GM12878 (cell line): ENCODE measurements around the gene STX12. TPM values are rescaled to one million over a fixed set of nuclear protein-coding genes. Genes with fewer than 3 reads are reported as not detected.

Source experiments
- CBX3 ChIP-seq: fragments of 200-600 bp; sonication (generic); IDR thresholded peaks from 2 replicates; pipeline ENCODE4 v1.6.1; 2016; ENCODE audit warnings: low read depth, borderline replicate concordance
- ELK1 ChIP-seq: IDR thresholded peaks from 2 replicates; pipeline ENCODE4 v1.6.1; 2012; ENCODE audit warnings: low read depth, low read length, improper control_type of control experiment
- MTA2 ChIP-seq: fragments of 450-650 bp; IDR thresholded peaks from 2 replicates; pipeline ENCODE4 v1.6.1; 2016; ENCODE audit warnings: low read depth, mild to moderate bottlenecking, moderate library complexity
- NBN ChIP-seq: fragments of 450-650 bp; IDR thresholded peaks from 2 replicates; pipeline ENCODE4 v1.6.1; 2016
- SPI1 ChIP-seq: IDR thresholded peaks from 2 replicates; pipeline ENCODE4 v1.6.1; 2011; ENCODE audit warnings: low read depth, mild to moderate bottlenecking, low read length, moderate library complexity, borderline replicate concordance; ENCODE audit not compliant: insufficient read depth
- ZNF384 ChIP-seq: IDR thresholded peaks from 2 replicates; pipeline ENCODE4 v1.6.1; 2012; ENCODE audit warnings: low read depth, mild to moderate bottlenecking, low read length, improper control_type of control experiment, borderline replicate concordance
- polyA plus RNA-seq, 11 experiments: library from polyadenylated mRNA; depleted of rRNA in 4 of 11; unstranded in 6 of 11; stranded (reverse) in 5 of 11; fragments of >200 nt; fragmentation: Nextera tagmentation in 4 of 11; fragmentation: Illumina TruSeq in 1 of 11; extraction: Ambion mirVana in 4 of 11; extraction: Trizol in 1 of 11; gene quantifications; 1 replicate in 1 of 11; 2 replicates in 10 of 11; pipeline versions ENCODE4 v1.2.1 to v1.2.3, GENCODE V29; 2011 to 2016; ENCODE audit warnings: inconsistent platforms in 2 of 11, missing spikeins in 2 of 11, low read depth in 1 of 11
- total RNA-seq, 4 experiments: library from RNA; depleted of rRNA in 3 of 4; stranded (reverse); fragments of >200 nt in 3 of 4; fragmentation: Illumina TruSeq in 1 of 4; extraction: Trizol in 1 of 4; gene quantifications; 2 replicates each; pipeline versions ENCODE4 v1.2.1 to v1.2.3, GENCODE V29; 2013 to 2021
- TF ChIP-seq, protein P1 (sequence below): fragments of 150-350 bp; IDR thresholded peaks from 2 replicates; pipeline ENCODE4 v1.6.1; 2016; ENCODE audit warnings: low read depth, low read length
- TF ChIP-seq, protein P2 (sequence below): IDR thresholded peaks from 2 replicates; pipeline ENCODE4 v1.6.1; 2011; ENCODE audit warnings: borderline replicate concordance, low read depth, mild to moderate bottlenecking, moderate library complexity, low read length; ENCODE audit not compliant: insufficient read depth, poor library complexity, severe bottlenecking

The STX12 gene
- total and polyA plus RNA-seq, 10 of the 15 experiments (the other 5 are each of a cell fraction or from before 2014, with no cell fraction given) = 20.2 to 35.0 (median 28.1) TPM

DNA sequence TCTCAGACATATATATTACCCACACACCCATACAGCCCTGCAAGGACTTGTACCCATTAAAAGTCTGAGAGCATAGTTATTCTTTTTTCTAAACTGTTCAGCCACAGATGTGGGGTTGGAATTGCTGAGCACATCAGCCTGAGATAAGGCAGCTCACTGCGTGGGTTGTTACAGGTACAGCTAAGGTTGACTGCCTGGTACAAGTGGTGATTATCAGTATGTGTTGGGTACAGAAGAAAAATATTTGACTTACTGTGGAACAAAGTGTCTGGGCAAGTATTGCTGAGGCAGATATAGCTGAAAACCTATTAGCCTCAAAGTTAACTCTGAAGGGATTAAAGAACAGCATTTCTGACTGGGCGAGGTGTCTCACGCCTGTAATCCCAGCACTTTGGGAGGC lies 5.0 kb downstream of the STX12 start (continued):
- TF ChIP-seq, protein P1, sequence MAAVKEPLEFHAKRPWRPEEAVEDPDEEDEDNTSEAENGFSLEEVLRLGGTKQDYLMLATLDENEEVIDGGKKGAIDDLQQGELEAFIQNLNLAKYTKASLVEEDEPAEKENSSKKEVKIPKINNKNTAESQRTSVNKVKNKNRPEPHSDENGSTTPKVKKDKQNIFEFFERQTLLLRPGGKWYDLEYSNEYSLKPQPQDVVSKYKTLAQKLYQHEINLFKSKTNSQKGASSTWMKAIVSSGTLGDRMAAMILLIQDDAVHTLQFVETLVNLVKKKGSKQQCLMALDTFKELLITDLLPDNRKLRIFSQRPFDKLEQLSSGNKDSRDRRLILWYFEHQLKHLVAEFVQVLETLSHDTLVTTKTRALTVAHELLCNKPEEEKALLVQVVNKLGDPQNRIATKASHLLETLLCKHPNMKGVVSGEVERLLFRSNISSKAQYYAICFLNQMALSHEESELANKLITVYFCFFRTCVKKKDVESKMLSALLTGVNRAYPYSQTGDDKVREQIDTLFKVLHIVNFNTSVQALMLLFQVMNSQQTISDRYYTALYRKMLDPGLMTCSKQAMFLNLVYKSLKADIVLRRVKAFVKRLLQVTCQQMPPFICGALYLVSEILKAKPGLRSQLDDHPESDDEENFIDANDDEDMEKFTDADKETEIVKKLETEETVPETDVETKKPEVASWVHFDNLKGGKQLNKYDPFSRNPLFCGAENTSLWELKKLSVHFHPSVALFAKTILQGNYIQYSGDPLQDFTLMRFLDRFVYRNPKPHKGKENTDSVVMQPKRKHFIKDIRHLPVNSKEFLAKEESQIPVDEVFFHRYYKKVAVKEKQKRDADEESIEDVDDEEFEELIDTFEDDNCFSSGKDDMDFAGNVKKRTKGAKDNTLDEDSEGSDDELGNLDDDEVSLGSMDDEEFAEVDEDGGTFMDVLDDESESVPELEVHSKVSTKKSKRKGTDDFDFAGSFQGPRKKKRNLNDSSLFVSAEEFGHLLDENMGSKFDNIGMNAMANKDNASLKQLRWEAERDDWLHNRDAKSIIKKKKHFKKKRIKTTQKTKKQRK = no peak
- no peak for TF ChIP-seq ZNF384
- no peak for TF ChIP-seq SPI1
- no peak for TF ChIP-seq MTA2
- TF ChIP-seq, protein P2, sequence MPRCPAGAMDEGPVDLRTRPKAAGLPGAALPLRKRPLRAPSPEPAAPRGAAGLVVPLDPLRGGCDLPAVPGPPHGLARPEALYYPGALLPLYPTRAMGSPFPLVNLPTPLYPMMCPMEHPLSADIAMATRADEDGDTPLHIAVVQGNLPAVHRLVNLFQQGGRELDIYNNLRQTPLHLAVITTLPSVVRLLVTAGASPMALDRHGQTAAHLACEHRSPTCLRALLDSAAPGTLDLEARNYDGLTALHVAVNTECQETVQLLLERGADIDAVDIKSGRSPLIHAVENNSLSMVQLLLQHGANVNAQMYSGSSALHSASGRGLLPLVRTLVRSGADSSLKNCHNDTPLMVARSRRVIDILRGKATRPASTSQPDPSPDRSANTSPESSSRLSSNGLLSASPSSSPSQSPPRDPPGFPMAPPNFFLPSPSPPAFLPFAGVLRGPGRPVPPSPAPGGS = no peak
- no peak for TF ChIP-seq ELK1
- no peak for TF ChIP-seq NBN
- no peak for TF ChIP-seq CBX3
- TF ChIP-seq, all 136 proteins: peak for 0
